DMS53 treated with DMSO at 0.1 percent for 48 hours (cell line): ENCODE data around the gene CEACAM21.

Experiments
- DNase-seq: peaks from one replicate; lab custom pipeline; 2025; ENCODE audit not compliant: unreplicated experiment; lab: John Stamatoyannopoulos, UW

The CEACAM21 gene

DNA sequence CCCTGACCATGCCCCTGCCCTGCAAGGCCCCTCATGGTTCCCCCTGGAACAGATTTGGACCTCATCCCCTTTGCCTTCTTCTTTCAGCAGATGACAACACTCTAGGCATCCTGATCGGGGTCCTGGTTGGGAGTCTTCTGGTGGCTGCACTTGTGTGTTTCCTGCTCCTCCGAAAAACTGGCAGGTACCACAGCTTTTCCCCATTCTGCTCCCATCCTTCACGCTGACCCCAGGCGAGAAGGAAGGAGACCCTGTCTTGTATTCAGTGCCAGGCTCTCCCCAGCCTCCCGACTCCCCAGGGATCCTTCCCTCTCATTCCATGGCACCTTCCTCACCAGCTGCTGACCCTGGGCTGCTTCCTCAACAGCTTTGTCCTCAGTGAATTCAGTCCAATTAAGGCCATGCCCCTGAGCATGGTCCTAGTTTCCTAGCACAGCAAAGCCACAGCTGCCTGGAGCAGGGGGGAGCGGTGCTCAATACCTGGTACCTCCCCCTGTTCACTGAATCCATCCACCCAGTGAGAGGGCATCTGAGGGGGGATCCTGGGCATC, 8.4 kb downstream of the CEACAM21 start:
- no peak for DNase-seq

DNA sequence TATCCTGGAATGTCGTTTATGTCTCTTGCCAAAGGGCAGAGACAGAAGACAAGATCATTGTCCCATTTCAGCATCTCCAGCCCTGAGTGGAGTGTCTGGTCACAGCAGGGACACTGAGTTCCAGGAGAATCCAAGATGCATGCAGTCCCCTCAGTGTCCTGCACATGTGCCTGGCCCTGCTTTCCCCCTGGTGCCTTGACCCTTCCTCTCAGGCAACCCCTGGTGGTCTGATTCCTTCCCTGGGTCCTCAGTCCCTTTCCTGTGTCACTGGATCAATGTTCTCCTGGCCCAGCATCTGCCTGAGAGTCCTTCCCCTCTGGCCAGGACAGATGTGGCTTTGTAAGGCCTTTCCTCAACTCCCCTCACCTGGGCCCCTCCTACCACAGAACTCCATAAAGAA, 9.0 kb downstream of the CEACAM21 start:
- no peak for DNase-seq

DNA sequence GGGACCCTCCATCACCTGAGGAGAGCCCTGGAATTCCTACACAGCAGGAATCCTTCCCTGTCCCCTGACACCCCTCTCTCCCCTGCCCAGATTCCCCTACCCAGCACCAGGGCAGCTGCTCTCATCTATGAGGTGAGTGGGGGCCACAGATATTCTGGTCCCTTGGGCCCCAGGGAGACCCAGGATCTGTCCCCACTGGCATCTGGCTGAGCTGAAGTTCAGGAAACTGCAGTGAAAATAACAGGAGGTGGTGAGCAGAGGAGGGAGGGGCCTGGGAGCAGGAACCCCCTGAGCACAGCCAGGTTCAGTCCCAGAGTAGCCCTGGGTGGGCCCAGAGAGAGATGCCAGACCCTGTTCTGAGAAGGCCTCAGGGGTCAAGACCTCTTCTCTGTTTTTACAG, 10.1 kb downstream of the CEACAM21 start:
- no peak for DNase-seq

DNA sequence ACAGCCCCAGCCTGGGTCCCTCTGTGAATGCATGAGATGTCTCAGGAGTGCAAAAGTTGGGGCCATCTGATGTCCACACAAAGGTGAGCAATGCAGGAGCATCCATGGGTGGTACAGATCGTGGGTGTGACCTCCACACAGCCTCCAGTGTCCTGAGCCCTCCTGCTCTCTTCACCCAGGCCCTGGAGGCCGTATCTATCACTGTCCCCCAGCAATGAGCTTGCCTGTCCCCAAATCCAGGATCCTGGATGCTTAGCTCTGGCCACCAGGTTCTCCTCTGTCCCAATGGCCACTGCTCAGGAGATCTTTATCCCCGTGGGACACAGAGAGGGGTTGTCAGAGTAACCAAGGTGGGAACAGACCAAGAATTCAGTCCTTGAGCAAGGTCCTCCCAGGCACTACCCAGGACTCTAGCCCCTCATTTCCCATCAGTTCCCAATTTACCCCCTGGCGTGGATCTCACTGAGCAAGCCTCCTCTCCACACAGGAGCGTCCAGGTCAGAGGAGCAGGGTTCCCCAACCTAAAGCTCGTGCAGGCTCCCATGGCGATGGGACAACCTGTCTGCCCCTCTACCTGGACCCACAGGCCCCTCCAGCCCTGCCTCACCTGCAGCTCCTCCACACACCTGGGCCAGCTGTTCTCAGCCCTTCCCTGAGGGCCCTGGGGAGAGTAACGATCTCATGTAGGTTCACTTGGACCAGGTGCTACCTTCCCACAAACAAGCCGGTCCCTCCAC, 11.3 kb downstream of the CEACAM21 start:
- no peak for DNase-seq

DNA sequence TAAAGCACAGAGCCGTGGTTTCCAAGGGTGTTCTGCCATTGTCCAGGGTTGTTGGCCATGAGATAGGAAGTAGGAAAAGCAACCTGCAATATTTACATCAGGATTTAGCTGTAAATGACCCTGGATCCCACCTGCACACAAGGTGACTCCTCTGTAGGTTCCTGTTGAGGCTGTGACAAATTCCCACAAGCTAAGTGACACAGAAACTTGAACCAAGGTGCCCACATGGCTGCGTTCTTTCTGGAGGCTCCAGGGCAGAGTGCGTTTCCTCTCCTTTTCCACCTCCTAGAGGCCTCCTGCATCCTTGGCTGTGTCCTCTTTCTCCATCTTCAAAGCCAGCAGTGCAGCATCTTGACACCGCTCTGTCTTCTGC, 11.9 kb downstream of the CEACAM21 start:
- DNase-seq, result no peak

DNA sequence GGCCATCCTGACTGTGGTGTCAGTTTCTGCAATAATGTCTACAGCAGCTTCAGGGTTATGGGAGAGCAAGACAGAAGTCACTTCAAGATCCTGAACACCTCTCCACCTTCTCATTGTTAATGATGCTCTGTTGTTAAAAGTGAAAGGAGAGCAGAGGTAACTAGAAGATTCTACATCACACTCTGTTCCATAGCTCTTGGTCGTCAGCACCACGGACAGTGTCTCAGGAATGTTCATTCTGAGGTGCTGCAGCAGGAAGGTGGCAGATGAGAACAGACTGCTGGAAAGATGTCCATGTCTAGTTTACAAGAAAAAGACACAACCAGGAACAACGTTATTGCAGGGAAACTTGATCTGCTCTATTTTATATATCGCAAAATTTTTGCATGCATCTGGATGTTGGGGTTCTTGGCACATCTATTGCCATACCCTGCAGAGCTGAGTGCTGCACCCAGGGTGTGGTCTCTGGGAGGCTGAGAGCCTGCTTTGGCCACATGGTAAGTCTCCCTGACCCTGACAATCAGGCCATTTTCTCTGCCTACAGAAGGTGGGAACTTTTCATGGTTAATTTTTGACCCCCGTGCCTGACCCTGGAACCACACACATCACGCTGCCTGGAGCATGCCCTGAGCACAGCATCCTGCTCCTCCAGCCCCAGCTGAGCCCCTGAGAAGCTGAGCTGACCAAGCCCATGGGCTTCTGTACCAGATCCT, 12.7 kb downstream of the CEACAM21 start:
- peak; percentile 3 for DNase-seq

DNA sequence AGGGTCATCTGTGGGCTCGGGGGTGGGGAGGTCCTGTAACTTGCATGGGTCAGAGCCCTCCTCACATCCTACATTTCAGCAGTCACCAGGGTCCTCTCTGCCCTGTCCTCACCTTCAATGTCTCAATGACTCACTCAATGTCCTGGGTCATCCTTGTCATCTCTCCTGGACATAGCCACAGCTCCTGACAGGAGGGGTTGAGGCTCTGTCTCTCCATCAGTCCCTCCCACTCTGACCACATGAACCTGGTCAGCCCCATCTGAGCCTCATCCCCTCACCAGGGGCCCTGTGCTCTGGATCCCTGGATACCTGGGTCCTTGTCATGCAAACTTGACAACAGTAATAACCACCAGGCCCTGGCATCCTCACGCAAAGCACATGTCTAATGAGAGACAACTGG, 13.4 kb downstream of the CEACAM21 start:
- no peak for DNase-seq

DNA sequence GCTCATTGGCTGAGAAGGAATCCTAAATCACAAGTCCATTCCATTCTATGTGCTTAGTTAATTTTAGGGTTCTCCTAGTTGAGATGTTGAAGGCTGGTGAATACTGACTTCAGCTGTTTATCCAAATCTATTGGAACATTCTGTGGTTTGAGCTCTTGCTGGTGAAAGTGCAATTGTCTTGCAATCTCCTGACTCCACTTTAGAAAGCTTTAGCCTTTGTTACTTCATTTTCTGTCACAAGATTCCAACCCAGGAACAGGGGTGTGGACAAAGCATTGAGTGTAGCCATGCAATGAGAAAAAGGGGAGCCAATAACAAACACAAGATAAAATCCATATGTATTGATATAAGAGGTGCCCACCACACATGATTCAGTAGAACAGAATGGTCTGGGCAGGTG, 15.0 kb downstream of the CEACAM21 start:
- no peak for DNase-seq

DNA sequence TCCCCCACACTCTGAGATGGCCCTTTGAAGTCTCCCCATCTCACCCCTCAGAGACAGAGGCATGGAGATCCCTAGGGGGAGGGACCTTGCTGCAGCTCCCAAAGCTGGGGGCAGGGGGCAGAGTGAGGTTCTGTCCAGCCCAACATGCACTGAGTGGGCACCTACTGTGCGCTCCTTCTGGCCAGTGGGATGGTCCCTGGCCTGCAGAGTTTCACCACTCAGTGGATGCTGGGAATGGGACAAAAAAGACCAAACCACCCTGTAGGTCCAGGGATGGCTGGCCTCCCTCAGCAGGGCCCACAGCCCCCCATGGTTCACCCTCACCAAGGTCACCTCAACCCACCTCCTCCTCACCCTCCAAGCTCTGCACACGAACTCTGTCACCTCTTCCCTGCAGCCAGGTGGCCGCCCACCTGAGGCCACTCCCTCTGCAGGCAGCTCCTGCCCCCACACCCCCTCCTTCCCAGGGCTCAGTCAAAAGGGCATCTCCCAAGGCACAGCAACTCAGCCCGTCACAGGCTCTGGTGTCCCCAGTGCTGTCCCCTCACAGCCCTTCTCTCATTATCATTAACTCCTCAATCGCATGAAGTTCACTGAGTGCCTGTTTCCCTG, 16.1 kb downstream of the CEACAM21 start:
- DNase-seq, result no peak

DNA sequence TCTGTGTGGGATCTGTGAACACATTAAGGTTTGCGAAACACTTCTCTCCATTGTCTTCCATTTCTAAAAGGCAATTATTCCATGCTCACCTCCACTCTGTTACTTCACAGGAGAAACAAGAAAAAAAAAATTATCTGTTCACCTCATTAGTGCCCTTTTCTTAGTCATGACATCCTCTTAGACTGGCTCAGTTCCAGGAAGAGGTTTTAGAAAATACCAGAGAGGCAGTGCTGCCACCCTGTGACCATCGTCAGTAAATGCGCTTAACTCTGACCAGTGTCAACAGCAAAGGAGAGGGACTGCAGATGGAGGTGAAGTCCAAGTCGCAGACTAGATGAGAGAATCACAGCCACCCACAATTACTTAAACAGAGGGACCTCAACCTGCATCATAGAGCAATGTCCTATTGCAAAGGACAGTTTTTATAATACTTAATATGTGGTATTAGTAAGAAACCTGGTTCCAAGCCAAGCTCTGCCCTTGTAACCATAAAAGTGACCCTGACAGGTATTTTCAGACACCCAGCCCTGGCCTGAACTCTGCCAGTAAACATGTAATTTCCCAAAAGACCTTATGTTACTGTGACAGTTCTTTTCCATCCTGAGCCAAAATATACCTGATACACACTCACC, 19.4 kb downstream of the CEACAM21 start:
- peak; percentile 77 for DNase-seq

DNA sequence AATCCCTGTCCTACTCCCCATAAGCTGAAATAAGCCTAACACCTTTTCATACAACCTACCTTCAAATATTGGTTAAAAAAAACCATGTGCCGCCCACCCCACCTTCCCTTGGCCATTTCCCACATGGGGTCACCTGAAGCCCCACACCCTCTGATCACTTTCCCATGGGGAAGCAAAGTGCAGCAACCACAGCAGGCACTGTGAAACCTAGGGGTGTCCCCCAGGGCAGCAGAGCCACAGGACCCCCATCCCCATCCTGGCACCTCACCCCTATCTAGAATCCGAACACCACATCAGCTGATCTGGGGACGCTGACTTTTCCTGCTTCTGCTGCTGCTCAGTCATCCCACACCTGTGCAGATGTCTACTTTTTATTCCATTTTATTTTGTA, 19.9 kb downstream of the CEACAM21 start:
- no peak for DNase-seq

DNA sequence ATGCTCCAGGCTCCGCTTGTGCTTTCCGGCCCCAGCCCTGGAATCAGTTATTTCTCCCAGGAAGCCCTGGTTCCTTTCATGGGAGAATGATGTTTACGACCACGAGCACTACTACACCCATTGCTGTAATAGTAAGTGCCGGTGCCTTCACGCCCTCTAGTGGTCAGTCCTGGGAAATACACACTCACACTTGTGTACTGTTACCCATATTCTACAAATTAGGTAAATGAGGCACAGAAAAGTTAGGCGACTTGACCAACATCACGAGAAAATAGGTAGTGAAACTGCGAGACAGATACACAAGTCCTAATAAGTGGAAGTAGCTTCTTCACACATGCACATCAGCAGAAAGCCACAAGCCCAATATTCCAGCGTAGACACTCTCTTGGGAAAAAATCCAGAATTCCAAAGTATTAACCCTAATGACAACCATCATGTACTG, 21.7 kb downstream of the CEACAM21 start:
- DNase-seq, result peak; percentile 36

DNA sequence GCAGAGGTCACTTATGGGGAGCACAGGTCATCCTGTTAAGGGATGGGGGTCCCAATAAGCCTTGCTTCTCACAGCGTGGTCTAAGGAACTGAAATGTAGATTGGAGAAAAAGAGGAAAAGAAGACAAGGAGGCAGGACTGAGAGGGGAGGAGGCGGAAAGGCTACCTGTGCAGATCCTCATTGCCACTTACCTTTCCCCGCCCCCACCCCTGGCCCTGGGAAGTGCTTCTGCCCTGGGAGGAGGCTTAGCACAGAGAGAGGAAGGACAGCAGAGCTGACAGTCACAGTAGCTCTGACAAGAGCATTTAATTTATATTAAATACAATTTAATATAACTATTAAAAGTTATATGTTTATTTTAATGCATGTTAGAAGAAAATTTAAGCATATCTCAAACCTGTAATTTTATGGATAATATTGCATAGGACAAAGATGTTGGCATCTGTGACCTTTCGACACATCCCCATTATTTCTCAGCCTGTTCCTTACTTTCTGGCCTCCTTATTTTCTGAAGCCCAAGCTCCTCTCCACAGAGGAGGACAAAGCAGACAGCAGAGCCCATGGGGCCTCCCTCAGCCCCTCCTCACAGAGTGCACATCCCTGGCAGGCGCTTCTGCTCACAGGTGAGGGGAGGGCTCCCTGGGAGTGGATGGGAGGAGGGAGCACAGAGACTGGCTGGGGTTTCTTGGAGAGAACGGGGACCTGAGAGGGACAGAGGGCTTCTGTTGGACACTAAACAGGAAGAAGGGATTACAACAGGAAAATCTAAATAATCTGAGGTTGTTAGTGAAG, 23.4 kb downstream of the CEACAM21 start:
- no peak for DNase-seq

DNA sequence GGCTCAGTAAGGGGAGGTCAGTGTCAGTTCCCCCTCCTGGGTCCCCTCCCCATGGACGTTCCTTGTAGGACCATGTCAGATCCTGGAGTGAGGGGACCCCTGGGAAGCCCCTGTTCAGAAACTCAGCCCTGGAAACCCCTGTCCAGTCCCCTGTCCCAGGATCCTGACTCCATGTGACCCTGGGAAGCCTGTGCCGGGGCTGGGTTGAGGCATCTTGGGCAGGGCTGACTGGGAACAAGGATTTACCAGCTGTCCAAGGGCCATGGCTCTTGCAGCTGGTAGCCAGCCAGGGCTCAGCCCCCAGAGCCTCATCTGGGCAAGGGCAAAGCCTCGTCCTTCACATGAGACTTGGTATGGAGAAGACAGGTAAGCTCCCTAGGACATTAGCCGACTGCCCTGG, 25.8 kb downstream of the CEACAM21 start:
- DNase-seq, result no peak

DNA sequence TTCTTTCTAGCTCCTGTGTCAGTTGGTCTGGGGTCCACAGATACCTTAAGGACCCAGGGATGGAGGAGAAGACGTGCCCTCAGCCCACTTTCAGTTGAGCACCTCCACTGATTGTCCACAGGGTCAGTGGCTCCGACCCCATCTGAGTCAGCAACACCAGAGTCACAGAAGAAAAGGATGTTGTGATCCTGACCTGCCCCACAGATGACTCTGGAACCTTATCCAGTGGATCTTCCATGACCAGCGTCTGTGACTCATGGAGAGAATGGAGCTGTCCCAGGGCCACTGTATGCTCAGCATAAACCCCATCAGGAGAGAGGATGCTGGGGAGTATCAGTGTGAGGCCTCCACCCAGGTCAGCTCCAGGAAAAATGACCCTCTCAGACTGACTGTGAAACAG, 28.9 kb downstream of the CEACAM21 start:
- no peak for DNase-seq

DNA sequence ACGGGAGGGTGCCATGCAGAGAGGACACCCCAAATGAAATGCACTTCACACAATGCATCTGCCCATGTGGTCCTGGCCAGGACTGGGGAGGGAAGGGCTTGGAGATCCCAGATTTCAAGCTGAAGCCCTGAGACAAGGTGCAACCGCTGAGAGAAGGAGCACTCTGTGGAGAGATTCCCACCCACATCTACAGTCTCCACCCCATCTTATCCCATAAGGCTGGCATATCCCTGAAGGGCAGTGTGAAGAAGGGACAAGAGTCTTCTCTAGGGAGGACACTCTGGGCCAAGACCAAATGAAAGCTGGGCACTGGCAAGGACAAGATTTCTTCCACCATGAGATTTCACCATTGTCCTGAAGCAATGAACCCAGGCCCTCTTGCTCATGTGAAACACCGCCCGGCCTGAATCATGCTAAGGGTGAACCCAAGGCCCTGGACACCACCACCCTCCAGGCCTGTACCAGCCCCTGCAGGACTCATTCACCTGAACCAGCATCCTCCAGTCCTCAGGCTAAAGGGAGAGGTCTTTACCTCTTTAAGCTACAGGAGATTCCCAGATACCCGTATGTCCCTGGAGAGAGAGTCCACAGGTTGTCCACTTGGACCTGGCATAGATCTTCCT, 30.4 kb downstream of the CEACAM21 start:
- DNase-seq, result no peak

DNA sequence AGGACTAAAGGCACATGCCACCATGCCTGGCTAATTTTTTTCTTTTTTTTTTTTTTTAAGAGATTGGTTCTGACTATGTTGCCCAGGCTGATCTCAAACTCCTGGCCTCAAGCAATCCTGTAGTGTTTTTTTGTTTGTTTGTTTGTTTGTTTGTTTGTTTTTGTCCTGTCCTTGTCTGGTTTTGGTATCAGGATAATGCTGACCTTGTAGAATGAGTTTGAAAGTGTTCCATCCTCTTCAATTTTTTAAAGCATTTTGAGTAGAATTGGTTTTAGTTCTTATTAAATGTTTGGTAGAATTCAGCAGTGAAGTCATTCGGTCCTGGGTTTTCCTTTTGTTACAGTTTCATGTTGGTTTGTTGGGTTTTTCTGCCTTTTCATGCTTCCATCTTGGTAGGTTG, 31.7 kb downstream of the CEACAM21 start:
- no peak for DNase-seq

DNA sequence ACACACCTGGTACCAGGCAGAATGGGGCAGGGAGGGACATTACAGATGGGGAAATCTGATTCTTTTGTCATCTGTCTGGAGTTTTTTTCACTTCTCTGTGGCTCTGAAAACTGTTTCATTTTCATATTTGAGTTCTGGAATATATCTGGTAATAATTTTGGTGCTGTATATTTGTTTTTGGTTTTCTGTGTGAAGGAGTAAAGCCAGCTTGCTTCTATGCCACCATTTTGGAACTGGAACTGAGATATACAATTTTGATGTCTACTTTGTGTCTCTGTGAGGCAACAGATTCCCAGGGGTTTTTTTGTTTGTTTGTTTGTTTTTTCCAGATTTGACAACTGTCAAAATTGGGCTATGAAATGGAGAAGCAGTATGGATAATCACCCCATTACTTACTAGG, 34.8 kb downstream of the CEACAM21 start:
- no peak for DNase-seq

DNA sequence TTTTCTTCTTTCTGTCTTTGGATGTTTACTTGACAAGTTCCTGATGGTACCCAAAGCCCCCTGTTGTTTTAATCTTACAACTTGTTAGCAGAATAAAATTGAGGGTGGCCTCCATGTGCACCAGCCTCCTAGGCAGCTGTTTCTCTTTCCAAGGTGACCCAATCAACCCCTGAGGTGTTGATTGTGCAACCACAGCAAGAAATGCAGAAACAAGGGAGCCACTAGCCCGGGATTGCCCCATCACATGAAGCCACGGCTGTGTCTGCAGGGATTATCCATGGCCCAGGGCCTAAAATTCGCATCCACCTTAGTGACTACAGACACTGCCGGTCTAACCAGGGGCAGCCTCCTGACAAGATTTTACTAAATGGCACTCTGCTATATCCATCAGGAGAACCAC, 36.5 kb downstream of the CEACAM21 start:
- no peak for DNase-seq

DNA sequence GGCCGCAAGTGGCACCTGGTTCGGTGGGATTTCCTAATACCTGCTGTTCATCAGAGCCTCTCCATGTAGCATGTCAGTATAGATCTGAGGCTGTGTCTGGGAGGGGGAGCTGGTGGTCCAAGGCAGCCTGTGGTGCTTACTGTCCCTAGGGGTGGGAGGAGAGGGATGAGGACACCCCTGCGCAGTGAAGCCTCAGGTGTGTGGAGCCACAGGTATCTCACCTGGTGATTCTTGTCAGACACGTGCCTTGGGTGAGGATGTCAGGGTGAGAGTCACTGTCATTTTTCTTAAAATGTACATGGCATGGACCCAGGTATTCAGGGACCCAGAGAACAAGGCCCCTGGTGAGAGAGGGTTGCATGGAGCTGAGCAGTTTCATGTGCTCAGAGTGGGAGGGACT, 39.2 kb downstream of the CEACAM21 start:
- no peak for DNase-seq
